Endodermal cell (in vitro differentiated cells): ENCODE data around the gene SLC25A53. TPM values are rescaled to one million over a fixed set of nuclear protein-coding genes. Genes with fewer than 3 reads are reported as not detected.

ENCODE experiments used
- DNase-seq: peaks from one replicate; pipeline ENCODE4 v3.0.0-alpha.2; 2017
- H3K27ac ChIP-seq: 2 replicates; pipeline ENCODE4 v1.5.1; 2013; ENCODE audit warnings: mild to moderate bottlenecking, low read depth, low read length, moderate library complexity
- H3K27me3 ChIP-seq: 2 replicates; pipeline ENCODE4 v1.6.1; 2013; ENCODE audit warnings: mild to moderate bottlenecking, low read length, moderate library complexity; ENCODE audit not compliant: insufficient read depth, control insufficient read depth, poor library complexity, severe bottlenecking
- H3K36me3 ChIP-seq: 2 replicates; pipeline ENCODE4 v1.7.0; 2013; ENCODE audit warnings: mild to moderate bottlenecking, low read length, moderate library complexity; ENCODE audit not compliant: control insufficient read depth, insufficient read depth
- H3K4me1 ChIP-seq: one replicate; pipeline ENCODE4 v1.7.0; 2013; ENCODE audit warnings: low read length; ENCODE audit not compliant: control insufficient read depth, insufficient read depth
- H3K4me3 ChIP-seq: 2 replicates; pipeline ENCODE4 v1.5.1; 2013; ENCODE audit warnings: mild to moderate bottlenecking, low read length, moderate library complexity
- H3K9ac ChIP-seq: 2 replicates; pipeline ENCODE4 v1.6.1; 2013; ENCODE audit warnings: mild to moderate bottlenecking, low read length, moderate library complexity; ENCODE audit not compliant: poor library complexity, severe bottlenecking; ENCODE audit errors: extremely low read depth
- H3K9me3 ChIP-seq: 2 replicates; pipeline ENCODE4 v1.6.1; 2013; ENCODE audit warnings: mild to moderate bottlenecking, low read length, moderate library complexity; ENCODE audit not compliant: control insufficient read depth
- H3K27ac Mint-ChIP-seq: 2 replicates; pipeline ENCODE4 v1.8.0; 2020; ENCODE audit warnings: mixed read lengths
- H3K27me3 Mint-ChIP-seq: 2 replicates; pipeline ENCODE4 v1.8.0; 2021; ENCODE audit warnings: mild to moderate bottlenecking, mixed read lengths; ENCODE audit not compliant: insufficient read depth
- H3K36me3 Mint-ChIP-seq: 2 replicates; pipeline ENCODE4 v1.8.0; 2020; ENCODE audit warnings: low read depth, mixed read lengths
- H3K4me1 Mint-ChIP-seq: 2 replicates; pipeline ENCODE4 v1.8.0; 2020; ENCODE audit warnings: mixed read lengths
- H3K4me3 Mint-ChIP-seq: 2 replicates; pipeline ENCODE4 v1.8.0; 2020; ENCODE audit warnings: mild to moderate bottlenecking, moderate library complexity, mixed read lengths
- H3K9me3 Mint-ChIP-seq: 2 replicates; pipeline ENCODE4 v1.8.0; 2020; ENCODE audit warnings: mild to moderate bottlenecking, mixed read lengths
- WGBS, 2 experiments: methylation state at CpG; one replicate each; pipeline versions ENCODE4 v1.1.5 to v1.1.7; 2013; ENCODE audit warnings: missing lambda C conversion rate in 2 of 2, mixed read lengths in 1 of 2; ENCODE audit not compliant: insufficient coverage in 1 of 2, insufficient read length in 1 of 2; 5-methylcytosine and 5-hydroxymethylcytosine counted together
- total RNA-seq, 2 donors: library from RNA; stranded (reverse); fragmentation: NEBNext Ultra II Directional in 1 of 2; extraction: Animal tissue kit (Norgen Biotek cat#: 25700) in 1 of 2; gene quantifications; 2 replicates in 1 of 2; 3 replicates in 1 of 2; pipeline ENCODE4 v1.2.1, GENCODE V29; 2021
- TF ChIP-seq, protein P1 (sequence below): fragments of 200-600 bp; sonication (generic); conservative IDR thresholded peaks from 2 replicates; pipeline ENCODE4 v1.5.0; 2021; ENCODE audit warnings: antibody characterized with exemption, mild to moderate bottlenecking

SLC25A53 gene
- total RNA-seq, 2 donors from 2014 or later = 2.0 to 4.4 TPM

DNA sequence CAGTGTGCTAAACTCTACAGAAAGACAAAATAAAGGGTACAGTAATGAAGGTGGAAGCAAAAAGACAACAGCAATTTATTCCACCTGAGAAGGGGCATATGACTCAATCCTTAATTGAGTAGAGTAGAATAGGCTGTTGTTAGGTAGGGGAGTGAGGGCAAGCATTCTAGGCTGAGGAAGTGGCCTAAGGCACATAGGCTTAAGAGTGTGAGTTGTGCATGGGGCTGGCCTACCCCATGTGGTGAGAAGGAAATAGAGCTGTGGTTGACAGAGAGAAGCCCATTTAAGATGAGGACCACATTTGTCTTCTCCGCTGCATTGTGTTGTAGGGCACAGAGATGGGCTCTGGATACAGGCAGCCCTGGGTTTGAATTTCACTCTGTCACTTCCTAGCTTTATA, 47.9 kb downstream of the SLC25A53 start:
- Histone ChIP-seq H3K9me3 (no peaks in the 10 kb centered on the region), H3K4me3 (no peak overlapping the region), H3K36me3 (no peaks in the 10 kb centered on the region), H3K27me3 (no peaks in the 10 kb centered on the region), H3K27ac (no peak overlapping the region), H3K4me1 (no peaks in the 10 kb centered on the region), H3K9ac (no peak overlapping the region)
- DNase-seq = no peak
- TF ChIP-seq, protein P1, sequence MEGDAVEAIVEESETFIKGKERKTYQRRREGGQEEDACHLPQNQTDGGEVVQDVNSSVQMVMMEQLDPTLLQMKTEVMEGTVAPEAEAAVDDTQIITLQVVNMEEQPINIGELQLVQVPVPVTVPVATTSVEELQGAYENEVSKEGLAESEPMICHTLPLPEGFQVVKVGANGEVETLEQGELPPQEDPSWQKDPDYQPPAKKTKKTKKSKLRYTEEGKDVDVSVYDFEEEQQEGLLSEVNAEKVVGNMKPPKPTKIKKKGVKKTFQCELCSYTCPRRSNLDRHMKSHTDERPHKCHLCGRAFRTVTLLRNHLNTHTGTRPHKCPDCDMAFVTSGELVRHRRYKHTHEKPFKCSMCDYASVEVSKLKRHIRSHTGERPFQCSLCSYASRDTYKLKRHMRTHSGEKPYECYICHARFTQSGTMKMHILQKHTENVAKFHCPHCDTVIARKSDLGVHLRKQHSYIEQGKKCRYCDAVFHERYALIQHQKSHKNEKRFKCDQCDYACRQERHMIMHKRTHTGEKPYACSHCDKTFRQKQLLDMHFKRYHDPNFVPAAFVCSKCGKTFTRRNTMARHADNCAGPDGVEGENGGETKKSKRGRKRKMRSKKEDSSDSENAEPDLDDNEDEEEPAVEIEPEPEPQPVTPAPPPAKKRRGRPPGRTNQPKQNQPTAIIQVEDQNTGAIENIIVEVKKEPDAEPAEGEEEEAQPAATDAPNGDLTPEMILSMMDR = no peak
- H3K27ac Mint-ChIP-seq = no peak overlapping the region
- H3K36me3 Mint-ChIP-seq = no peaks in the 10 kb centered on the region
- peaks cover 10% of the 10 kb centered on the region for H3K4me1 Mint-ChIP-seq
- H3K4me3 Mint-ChIP-seq = no peak overlapping the region
- WGBS, 2 experiments = 78 to 100% methylated on average over 1 of the region's 1 CpG
- H3K27me3 Mint-ChIP-seq = no peaks in the 10 kb centered on the region
- H3K9me3 Mint-ChIP-seq = peaks cover 43% of the 10 kb centered on the region

DNA sequence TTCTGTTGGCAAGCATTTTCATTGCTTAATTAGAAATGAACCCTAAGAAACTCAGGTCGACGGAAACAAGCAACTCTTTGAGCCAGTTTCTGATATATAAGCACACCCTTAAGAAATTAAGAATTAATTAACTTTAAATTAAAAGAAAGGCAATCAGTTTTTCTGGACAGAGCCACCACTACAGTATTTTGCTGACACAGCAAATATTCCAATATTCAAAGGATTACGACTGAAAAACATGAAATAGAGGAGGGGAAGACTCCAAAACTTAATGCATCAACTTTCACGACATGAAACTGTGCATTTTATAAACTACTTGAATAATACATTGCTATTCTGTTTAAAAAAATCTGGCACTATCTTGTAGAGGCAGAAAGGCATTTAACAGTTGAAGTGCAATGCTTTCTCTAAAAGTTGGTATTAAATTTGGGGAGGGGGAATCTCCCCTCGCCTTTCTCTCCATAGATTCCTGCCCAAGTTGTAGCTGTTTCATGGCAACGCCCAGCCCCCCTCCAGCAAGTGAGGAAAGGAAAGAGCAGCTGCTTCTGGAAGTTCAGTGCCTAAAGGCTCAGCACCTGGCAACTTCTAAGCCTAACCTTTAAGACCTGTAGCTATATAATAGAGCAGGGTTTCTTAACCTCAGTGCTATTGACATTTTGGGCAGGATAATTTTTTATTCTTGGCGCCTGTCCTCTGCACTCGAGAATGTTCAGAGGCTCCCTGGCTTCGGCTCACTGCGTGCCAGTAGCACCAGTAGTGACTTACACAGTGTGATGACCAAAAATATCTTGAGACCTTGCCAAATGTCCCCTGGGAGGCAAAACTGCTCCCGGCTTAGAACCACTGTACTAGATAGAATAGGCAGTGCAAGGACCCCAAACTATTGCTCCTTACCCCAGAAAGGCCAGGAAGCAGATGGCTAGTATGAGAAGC, 51.2 kb downstream of the SLC25A53 start:
- DNase-seq = no peak
- Histone ChIP-seq H3K4me3 (no peak overlapping the region), H3K9me3 (no peaks in the 10 kb centered on the region), H3K27me3 (no peaks in the 10 kb centered on the region), H3K36me3 (no peaks in the 10 kb centered on the region), H3K27ac (no peak overlapping the region), H3K4me1 (no peaks in the 10 kb centered on the region), H3K9ac (no peak overlapping the region)
- peaks cover 7% of the 10 kb centered on the region for H3K4me1 Mint-ChIP-seq
- H3K4me3 Mint-ChIP-seq = no peak overlapping the region
- 88 to 98% methylated on average over 4 to 10 of the region's 11 CpGs for WGBS, 2 experiments
- H3K27me3 Mint-ChIP-seq = no peaks in the 10 kb centered on the region
- H3K27ac Mint-ChIP-seq = no peak overlapping the region
- peaks cover 30% of the 10 kb centered on the region for H3K9me3 Mint-ChIP-seq
- TF ChIP-seq, protein P1 = no peak
- no peaks in the 10 kb centered on the region for H3K36me3 Mint-ChIP-seq

DNA sequence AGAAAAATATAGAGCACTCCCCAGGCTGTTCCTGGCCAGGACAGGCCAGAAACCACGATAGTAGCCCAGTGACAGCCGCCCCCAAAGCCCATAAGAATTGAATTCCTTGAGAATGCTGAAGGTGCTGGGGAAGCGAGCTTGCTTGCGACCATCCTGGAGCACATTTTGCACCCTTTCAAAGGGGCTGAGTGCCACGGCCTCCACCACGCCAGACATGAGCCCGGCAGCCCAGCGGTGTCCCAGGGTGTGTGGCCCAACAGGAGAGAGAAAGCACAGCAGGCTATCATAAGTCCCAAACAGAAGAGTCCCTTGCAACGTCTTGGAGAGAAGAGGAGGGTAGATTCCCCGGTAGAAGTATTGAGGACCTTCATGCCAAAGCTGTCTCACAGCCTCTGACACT, 52.1 kb downstream of the SLC25A53 start:
- no peak overlapping the region for H3K4me3 ChIP-seq
- no peak for DNase-seq
- 90% methylated on average over 10 of the region's 10 CpGs; no CpG with 5 or more reads in 1 of the 2 experiments for whole genome bisulfite sequencing, 2 experiments
- TF ChIP-seq, protein P1 = no peak
- no peaks in the 10 kb centered on the region for H3K36me3 ChIP-seq
- peaks cover under 1% of the 10 kb centered on the region for H3K27me3 Mint-ChIP-seq
- H3K27ac Mint-ChIP-seq = no peak overlapping the region
- peaks cover 23% of the 10 kb centered on the region for H3K9me3 Mint-ChIP-seq
- no peak overlapping the region for H3K4me3 Mint-ChIP-seq
- H3K27me3 ChIP-seq = no peaks in the 10 kb centered on the region
- no peaks in the 10 kb centered on the region for H3K36me3 Mint-ChIP-seq
- no peak overlapping the region for H3K9ac ChIP-seq
- H3K27ac ChIP-seq = no peak overlapping the region
- H3K4me1 ChIP-seq = no peaks in the 10 kb centered on the region
- no peaks in the 10 kb centered on the region for H3K9me3 ChIP-seq
- peaks cover under 1% of the 10 kb centered on the region for H3K4me1 Mint-ChIP-seq
